HL-60 (cell line): ENCODE measurements around the gene SLC25A14.

Experiments used
- CTCF ChIP-seq: IDR thresholded peaks from one replicate; pipeline ENCODE4 v1.5.1; 2011; ENCODE audit warnings: low read length, control low read depth, inconsistent platforms; ENCODE audit not compliant: insufficient read depth
- GABPA ChIP-seq: IDR thresholded peaks from 2 replicates; pipeline ENCODE4 v1.6.1; 2012; ENCODE audit warnings: low read depth
- POLR2AphosphoS5 ChIP-seq: IDR thresholded peaks from 2 replicates; pipeline ENCODE4 v1.6.1; 2012; ENCODE audit warnings: low read depth
- REST ChIP-seq: IDR thresholded peaks from 2 replicates; pipeline ENCODE4 v1.6.1; 2012; ENCODE audit warnings: low read depth; ENCODE audit not compliant: insufficient replicate concordance
- SPI1 ChIP-seq: IDR thresholded peaks from 2 replicates; pipeline ENCODE4 v1.6.1; 2012; ENCODE audit warnings: low read depth, mild to moderate bottlenecking, borderline replicate concordance

GRCh38 chrX:130347321-130347720, 7.6 kb downstream of the SLC25A14 start:
- TF ChIP-seq POLR2AphosphoS5: no peak
- TF ChIP-seq CTCF: no peak
- TF ChIP-seq REST: no peak
- no peak for TF ChIP-seq GABPA
- TF ChIP-seq SPI1: no peak
